Bronchial epithelial cell (primary cell): ENCODE measurements around the gene DPYSL4. TPM values are rescaled to one million over a fixed set of nuclear protein-coding genes. Genes with fewer than 3 reads are reported as not detected.
"Not testable (repeated sequence)": the region's sequence is repeated elsewhere in the genome, so short reads cannot be mapped to it uniquely, and the experiment has no call there.

Experiments
- DNase-seq: peaks from one replicate; pipeline ENCODE4 v3.0.0-alpha.2; 2010; ENCODE audit warnings: low read depth
- FAIRE-seq: peaks from 2 replicates; lab custom pipeline; 2011; peaks lifted over from hg19 to GRCh38; lab: Jason Lieb, UNC
- H3K27me3 ChIP-seq: 2 replicates; pipeline ENCODE4 v1.5.1; 2011; ENCODE audit warnings: low read length; ENCODE audit not compliant: control insufficient read depth, insufficient read depth
- H3K36me3 ChIP-seq: 2 replicates; pipeline ENCODE4 v1.5.1; 2011; ENCODE audit warnings: low read length; ENCODE audit not compliant: control insufficient read depth, insufficient read depth
- H3K4me3 ChIP-seq: 2 replicates; pipeline ENCODE4 v1.5.1; 2011; ENCODE audit warnings: mild to moderate bottlenecking, low read depth, low read length, control low read depth
- CTCF ChIP-seq: IDR thresholded peaks from 2 replicates; pipeline ENCODE4 v1.5.1; 2011; ENCODE audit warnings: mild to moderate bottlenecking, moderate library complexity, low read length, control low read depth, inconsistent platforms; ENCODE audit not compliant: insufficient read depth, severe bottlenecking
- total RNA-seq: library from RNA; depleted of rRNA; stranded (reverse); fragments of >200 nt; gene quantifications from 2 replicates; pipeline ENCODE4 v1.2.1, GENCODE V29; 2014

Gene DPYSL4
- total RNA-seq, 1 donor from 2014 or later = 0.26 TPM

GRCh38 chr10:132219486-132219885 is 32.7 kb downstream of the DPYSL4 start:
- Histone ChIP-seq H3K27me3 (no peaks in the 10 kb centered on the region), H3K4me3 (no peak overlapping the region), H3K36me3 (no peaks in the 10 kb centered on the region)
- FAIRE-seq (no peak), DNase-seq (no peak)
- no peak for TF ChIP-seq CTCF

GRCh38 chr10:132220061-132220460 is 33.3 kb downstream of the DPYSL4 start:
- Histone ChIP-seq H3K27me3 (no peaks in the 10 kb centered on the region), H3K36me3 (no peaks in the 10 kb centered on the region), H3K4me3 (no peak overlapping the region)
- DNase-seq (no peak), FAIRE-seq (no peak)
- no peak for TF ChIP-seq CTCF

- H3K36me3 ChIP-seq, FAIRE-seq, H3K4me3 ChIP-seq: not testable (repeated sequence)
Observed at GRCh38 chr10:132220996-132221395, 34.2 kb downstream of the DPYSL4 start.

GRCh38 chr10:132222726-132223125 is 36.0 kb downstream of the DPYSL4 start:
- no peak for FAIRE-seq

More at GRCh38 chr10:132220996-132221395, 34.2 kb downstream of the DPYSL4 start:
- H3K27me3 ChIP-seq, DNase-seq: not testable (repeated sequence)

GRCh38 chr10:132223156-132223590 is 36.4 kb downstream of the DPYSL4 start:
- TF ChIP-seq CTCF = peak; percentile 99
- H3K4me3 ChIP-seq = no peak overlapping the region
- no peaks in the 10 kb centered on the region for H3K27me3 ChIP-seq
- FAIRE-seq (no peak), DNase-seq (peak; percentile 48)
- no peaks in the 10 kb centered on the region for H3K36me3 ChIP-seq

More at GRCh38 chr10:132222726-132223125, 36.0 kb downstream of the DPYSL4 start:
- no peak for TF ChIP-seq CTCF
- no peak for DNase-seq
- Histone ChIP-seq H3K36me3 (no peaks in the 10 kb centered on the region), H3K4me3 (no peak overlapping the region), H3K27me3 (no peaks in the 10 kb centered on the region)

GRCh38 chr10:132223611-132224342 is 37.0 kb downstream of the DPYSL4 start:
- TF ChIP-seq CTCF = no peak
- Histone ChIP-seq H3K27me3 (no peaks in the 10 kb centered on the region), H3K36me3 (no peaks in the 10 kb centered on the region), H3K4me3 (no peak overlapping the region)
- no peak for FAIRE-seq
- no peak for DNase-seq
